ENCODE results near the gene LTC4S. TPM values are rescaled to one million over a fixed set of nuclear protein-coding genes. Genes with fewer than 3 reads are reported as not detected.
"Not testable (repeated sequence)": the region's sequence is repeated elsewhere in the genome, so short reads cannot be mapped to it uniquely, and the experiment has no call there.

LTC4S gene
- total RNA-seq, 1 donor from 2014 or later, result 26.0 TPM

GRCh38 chr5:179769271-179769670 is 24.5 kb upstream of the LTC4S start:
- DNase-seq (ENCODE audit: low spot score), result no peak

DNA sequence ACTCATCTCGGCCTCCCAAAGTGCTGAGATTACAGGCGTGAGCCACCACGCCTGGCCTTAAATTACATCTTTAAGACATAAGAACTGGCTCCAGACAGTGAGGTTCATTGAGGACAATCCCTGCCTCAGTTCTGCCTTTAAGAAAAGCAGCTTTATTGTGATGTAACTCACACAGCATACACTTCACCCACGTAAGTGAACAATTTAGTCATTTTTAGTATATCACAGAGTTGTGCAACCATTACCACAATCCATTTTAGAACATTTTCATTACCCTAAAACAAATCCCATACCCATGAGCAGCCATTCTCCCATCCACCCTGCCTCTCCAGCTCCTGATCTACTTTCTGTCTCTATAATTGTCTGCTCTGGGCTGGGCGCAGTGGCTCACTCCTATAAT is 24.0 kb upstream of the LTC4S start:
- no peak for DNase-seq (ENCODE audit: low spot score)

DNA sequence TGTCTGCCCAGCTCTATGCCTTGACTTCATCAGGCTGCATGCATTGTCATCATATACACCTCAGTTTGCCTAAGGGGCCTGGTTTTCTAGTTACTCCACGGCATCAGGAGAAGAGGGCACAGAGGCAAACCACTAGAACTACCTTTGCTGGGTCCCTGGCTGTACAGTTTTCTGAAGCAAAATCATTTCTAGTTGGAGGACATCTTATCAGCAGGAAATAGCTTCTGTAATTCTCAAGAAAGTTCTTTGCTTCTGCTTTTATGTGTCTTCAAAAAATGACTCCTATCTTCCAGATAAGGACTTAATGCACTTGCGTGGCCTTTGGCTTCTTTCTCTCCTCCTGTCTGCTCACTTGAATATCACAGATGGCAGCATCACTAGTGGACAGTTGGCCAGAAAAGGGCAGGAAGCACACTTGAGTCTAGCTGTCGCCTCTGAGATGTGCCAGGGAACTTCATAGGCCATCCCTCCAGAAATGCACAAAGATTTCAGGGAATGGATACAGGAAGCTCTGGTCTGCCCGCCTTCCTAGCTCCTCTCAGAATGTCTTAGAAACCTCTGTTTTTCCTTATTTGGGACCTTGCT is 22.4 kb upstream of the LTC4S start:
- DNase-seq (ENCODE audit: low spot score), result no peak

DNA sequence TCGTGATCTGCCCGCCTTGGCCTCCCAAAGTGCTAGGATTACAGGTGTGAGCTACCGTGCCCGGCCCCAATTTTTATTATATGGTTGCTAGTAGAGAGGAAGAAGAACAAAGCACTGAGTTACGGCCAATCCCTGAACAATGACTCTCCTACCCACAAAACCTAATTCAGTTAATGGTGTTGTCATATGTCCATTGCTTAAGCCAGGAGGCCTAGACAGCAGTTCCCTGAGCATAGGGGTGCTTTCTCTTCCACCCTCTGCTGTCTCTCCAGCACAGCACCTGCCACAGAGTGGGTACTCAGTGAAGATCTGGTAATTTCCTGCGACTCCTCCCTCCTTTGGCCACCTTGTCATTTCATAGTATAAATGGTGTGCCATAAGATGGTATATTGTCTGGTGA is 21.4 kb upstream of the LTC4S start:
- DNase-seq (ENCODE audit: low spot score), result no peak

GRCh38 chr5:179773686-179774040 is 20.1 kb upstream of the LTC4S start:
- DNase-seq (ENCODE audit: low spot score), result no peak

DNA sequence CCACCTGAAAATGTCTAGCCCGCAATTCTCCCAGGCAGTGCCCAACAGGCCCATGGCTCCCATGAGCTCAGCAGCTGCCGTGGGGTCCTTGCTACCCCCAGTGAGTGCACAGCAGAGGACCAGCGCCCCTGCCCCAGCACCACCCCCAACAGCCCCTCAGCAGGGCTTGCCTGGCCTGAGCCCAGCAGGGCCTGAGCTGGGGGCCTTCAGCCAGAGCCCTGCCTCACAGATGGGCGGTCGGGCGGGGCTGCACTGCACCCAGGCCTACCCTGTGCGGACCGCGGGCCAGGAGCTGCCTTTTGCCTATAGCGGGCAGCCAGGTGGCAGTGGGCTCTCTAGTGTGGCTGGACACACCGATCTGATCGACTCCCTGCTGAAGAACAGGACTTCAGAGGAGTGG is 19.3 kb upstream of the LTC4S start:
- no peak for DNase-seq (ENCODE audit: low spot score)

DNA sequence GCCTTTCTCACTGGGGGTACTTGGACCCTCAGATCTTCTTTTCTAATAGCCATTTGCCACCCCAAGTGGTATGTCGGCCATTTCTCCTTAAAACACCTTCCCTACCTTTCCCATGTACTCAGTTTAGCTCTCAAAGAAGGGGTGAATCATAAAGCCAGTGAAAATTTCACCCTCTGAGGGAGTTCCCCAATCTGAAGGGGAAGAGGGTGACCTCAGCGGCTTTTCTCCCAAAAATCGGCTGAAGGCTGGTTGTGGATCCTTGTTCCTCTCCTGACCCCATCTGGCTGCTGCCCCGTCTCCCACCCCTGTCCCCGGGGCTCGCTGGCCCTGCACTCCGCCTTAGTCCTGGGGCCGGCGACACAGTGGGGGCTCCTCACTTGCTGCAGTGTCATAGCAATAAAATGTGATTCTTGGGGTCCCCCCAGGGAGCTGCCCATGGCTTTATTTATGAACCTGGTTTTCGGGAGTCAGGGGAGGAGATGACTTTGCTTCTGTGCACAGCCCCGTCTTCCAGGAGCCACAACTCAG is 17.3 kb upstream of the LTC4S start:
- DNase-seq (ENCODE audit: low spot score), result no peak

DNA sequence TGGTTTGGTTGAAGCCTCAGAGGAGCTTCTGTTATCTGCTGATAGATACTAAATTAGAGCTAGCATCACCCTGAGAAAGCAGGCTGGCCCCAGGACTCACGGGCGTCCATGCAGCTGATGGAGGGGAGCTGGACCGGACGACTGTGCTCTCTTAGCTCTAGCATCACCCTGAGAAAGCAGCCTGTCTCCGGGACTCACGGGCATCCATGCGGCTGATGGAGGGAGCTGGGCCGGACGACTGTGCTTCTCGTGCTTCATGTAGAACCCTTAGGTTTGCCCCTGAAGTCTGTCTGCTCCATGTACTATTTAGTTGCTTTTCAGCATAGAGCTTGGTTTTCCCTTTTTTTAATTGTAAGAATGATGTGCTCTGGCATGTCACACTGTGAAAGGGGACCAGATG is 16.3 kb upstream of the LTC4S start:
- DNase-seq (ENCODE audit: low spot score), result no peak

- DNase-seq (ENCODE audit: low spot score), result no peak
Observed at GRCh38 chr5:179777909-179778308, 15.9 kb upstream of the LTC4S start.

- DNase-seq (ENCODE audit: low spot score), result no peak
Observed at GRCh38 chr5:179778591-179778990, 15.2 kb upstream of the LTC4S start.

DNA sequence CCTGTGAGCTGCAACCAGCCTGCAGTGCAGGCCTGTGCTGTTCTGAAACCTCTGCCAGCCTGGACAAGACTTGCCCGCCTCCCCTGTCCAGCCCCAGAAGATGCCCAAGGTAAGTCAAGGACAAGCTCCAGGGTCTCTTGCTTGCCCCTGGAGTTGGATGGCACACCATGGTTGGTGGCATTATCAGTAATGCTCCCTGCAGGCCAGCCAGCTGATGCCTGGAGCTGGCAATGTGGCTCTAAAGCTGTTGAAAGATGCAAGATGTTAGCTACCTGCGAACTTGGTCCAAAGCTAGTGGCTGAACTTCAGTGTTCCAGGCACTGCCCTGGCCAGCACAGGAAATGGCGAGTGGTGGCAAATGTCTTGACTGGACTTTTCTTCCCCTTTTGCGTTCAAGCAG is 14.0 kb upstream of the LTC4S start:
- DNase-seq (ENCODE audit: low spot score), result no peak

- no peak for DNase-seq (ENCODE audit: low spot score)
Observed at GRCh38 chr5:179780362-179780761, 13.4 kb upstream of the LTC4S start.

DNA sequence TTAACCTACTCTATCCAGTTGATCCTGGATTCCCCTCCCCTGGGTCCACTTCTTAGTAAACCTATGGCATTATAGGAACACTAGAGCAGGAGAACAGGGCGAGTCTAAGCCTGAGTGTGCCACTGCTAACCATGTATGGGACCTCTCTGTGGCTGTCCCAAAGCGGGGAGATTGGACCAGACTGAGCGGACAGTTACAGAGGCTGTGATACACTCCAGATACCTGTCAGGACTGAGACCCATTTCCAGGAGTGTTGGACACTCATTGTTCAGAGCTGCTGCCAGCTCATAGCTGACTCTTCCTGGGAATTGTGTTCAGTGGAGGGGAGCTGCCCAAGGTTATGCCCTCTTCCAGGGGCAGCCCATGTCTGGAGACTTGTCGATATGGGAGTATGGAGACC is 11.9 kb upstream of the LTC4S start:
- no peak for DNase-seq (ENCODE audit: low spot score)

DNA sequence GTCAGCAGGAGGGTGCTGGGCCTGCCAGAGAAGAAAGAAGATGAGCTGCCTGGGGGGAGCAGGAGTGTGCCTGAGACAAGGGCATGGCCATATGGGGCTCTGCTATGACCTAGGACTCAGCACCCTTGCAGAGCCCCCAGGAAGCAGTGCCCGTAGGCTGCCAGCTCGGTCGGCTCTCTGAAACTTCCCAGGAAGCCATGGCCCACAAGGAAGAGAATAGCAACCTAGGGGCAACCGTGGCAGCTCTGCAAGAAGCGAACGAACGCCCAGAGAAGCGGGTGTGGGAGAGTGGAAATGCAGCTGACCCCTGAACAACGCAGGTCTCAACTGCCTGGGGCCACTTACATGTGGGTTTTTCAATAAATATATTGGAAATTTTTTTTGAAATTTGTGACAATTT is 10.7 kb upstream of the LTC4S start:
- DNase-seq (ENCODE audit: low spot score), result no peak

GRCh38 chr5:179786861-179787260 is 6.9 kb upstream of the LTC4S start:
- no peak for DNase-seq (ENCODE audit: low spot score)

- no peak for DNase-seq (ENCODE audit: low spot score)
Observed at GRCh38 chr5:179788193-179788854, 5.5 kb upstream of the LTC4S start.

DNA sequence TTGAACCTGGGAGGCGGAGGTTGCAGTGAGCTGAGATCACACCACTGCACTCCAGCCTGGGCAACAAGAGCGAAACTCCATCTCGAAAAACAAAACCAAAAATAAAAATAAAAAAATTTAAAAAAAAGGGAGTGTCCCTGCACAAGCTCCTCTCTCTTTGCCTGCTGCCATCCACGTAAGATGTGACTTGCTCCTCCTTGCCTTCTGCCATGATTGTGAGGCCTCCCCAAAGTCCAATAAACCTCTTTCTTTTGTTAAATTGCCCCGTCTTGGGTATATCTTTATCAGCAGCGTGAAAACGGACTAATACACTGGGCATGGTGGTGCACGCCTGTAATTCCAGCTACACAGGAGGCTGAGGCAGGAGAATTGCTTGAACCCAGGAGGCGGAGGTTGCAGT is 4.5 kb upstream of the LTC4S start:
- DNase-seq (ENCODE audit: low spot score), result not testable (repeated sequence)

DNA sequence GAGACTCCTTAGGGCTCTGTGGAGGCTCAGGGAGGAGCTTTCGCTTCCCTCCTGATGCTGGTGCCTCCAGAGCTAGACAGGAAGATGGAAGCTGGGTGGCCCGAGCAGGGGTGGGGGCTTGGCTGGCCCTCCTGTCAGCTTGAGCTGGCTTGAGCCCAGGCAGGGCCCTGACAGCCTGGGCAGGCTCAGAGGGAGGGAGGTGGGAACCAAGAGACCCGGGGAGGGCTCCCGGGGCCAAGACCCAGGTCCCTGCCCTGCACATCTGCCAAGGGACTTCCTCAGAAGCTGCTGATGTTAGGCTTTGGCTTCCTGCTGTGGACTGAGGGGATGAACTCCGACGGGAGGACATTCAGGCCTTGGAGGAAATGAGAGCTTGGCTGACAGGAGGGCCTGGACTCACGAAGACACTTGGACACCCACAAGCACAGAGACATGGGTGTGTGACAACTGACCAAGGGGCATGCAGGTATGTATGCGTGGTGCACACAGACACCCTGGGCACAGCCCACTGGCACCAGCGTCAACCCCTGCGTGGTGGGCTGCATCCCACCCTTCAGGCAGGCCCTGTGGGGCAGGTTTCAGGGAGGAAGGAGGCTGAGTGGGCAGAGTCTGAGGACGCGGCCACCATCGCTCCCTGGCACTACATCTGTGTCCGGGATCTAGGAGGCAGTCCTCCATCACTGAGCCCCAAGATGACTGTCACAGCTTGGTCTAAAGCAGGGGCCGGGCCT is 1.7 kb upstream of the LTC4S start:
- no peak for DNase-seq (ENCODE audit: low spot score)

DNA sequence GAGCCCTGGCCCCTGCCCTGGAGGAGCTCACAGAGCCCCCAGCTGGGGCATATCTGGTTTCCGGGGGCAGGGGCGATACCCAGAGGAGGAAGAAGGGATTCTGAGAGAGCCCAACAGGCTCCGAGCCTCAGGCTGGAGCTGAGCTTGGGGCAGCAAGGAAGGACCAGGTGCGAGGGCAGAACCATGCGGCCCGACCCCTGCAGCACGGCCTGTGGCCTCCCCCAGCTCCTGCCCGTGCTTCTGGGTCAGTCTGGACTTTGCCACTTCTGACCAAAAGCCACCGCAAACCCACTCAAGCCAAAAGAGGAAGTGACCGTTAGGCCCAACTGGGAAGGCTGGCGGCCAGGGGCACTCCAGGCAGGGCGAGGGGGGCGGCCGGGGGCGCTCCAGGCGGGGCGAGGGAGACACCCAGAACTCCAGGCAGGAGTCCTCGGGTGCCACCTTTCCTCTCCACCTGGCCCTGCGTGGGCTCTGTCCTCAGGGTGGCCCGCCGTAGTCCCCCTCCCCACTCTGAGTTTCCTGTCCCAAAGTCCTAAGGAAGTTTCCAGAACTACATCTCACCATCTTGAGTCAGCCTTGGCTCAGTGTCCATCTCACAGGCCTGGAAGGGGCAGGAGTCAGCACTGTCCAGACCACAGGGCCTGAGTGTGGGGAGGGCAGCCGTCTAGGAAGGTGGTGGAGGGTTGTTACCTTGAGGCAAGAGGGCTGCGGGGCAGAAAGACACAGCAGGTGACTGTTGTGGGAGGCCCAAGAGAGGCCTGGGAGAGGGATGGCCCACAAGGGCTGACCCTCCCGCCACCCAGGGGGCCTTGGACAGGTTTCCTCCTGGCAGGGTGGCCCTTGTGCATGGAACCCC is 946 bp upstream of the LTC4S start:
- DNase-seq (ENCODE audit: low spot score), result no peak

- no peak for DNase-seq (ENCODE audit: low spot score)
Observed at GRCh38 chr5:179794171-179794570, 385 bp downstream of the LTC4S start.

- DNase-seq (ENCODE audit: low spot score), result no peak
Observed at GRCh38 chr5:179794575-179794974, 789 bp downstream of the LTC4S start.
